ENCODE measurements around the gene PALD1. TPM values are rescaled to one million over a fixed set of nuclear protein-coding genes. Genes with fewer than 3 reads are reported as not detected.

Gene PALD1
- polyA plus RNA-seq, 1 of the 3 experiments (the other 2 are of a cell fraction), result 0.16 TPM

- H3K9ac ChIP-seq, result no peak overlapping the region
- no peaks in the 10 kb centered on the region for H3K79me2 ChIP-seq (ENCODE audit: insufficient read depth)
- 67% methylated on average over 7 of the region's 9 CpGs for WGBS (ENCODE audit: low lambda C conversion rate)
- no peak for DNase-seq
- H2AFZ ChIP-seq (ENCODE audit: low read depth), result no peak overlapping the region
- no peak overlapping the region for H3K4me2 ChIP-seq
- no peak for TF ChIP-seq USF2 (IDR thresholded peaks at IDR 0.05; ENCODE audit: borderline replicate concordance, low read depth, low read length)
- no peak for TF ChIP-seq TCF12 (IDR thresholded peaks at IDR 0.05)
- TF ChIP-seq EZH2phosphoT487 (IDR thresholded peaks at IDR 0.05; ENCODE audit: borderline replicate concordance, low read depth), result no peak
- TF ChIP-seq RCOR1 (IDR thresholded peaks at IDR 0.05; ENCODE audit: low read length), result no peak
- TF ChIP-seq RXRA (IDR thresholded peaks at IDR 0.05; ENCODE audit: borderline replicate concordance, low read depth), result no peak
- TF ChIP-seq GABPA (IDR thresholded peaks at IDR 0.05; ENCODE audit: low read depth), result no peak
- no peak for TF ChIP-seq FOXJ3 (CRISPR knock-in tag; IDR thresholded peaks at IDR 0.05)
- peaks cover 32% of the 10 kb centered on the region; the same call in 1 of the 2 replicates for H3K27me3 ChIP-seq (ENCODE audit: insufficient read depth)
- no peak overlapping the region; a peak in 1 of 4 replicates for H3K4me3 ChIP-seq (ENCODE audit: low read depth in 2 of 2, low read length in 1 of 2)
- ChIA-PET POLR2A (no interaction called here), CTCF (interaction anchor here (1.2 to 2.5 kb wide), 2 partner anchors 19 to 45 kb away, joined by 3 to 12 read pairs; no protein-coding TSS in a partner anchor)
- no peaks in the 10 kb centered on the region for H3K9me3 ChIP-seq
- H3K4me1 ChIP-seq (ENCODE audit: control insufficient read depth in 1 of 2, insufficient read depth in 2 of 2, low read depth in 1 of 2, low read length in 1 of 2), result peaks cover 0 to 55% of the 10 kb centered on the region in 2 experiments; a peak in 1 of 4 replicates
- H3K27ac ChIP-seq (ENCODE audit: low read depth in 2 of 2, low read length in 1 of 2), result peak overlapping the region in 1 of 2 experiments; percentile 58; a peak in 1 of 4 replicates
- no peaks in the 10 kb centered on the region for H3K36me3 ChIP-seq (replicated peaks in 1 of 2; ENCODE audit: control insufficient read depth in 1 of 2, insufficient read depth in 2 of 2, low read length in 1 of 2)
- no peaks in the 10 kb centered on the region for H3K9me2 ChIP-seq
- no peaks in the 10 kb centered on the region for H4K20me1 ChIP-seq (ENCODE audit: insufficient read depth)
- H3F3A ChIP-seq (replicated peaks; ENCODE audit: insufficient read depth), result no peaks in the 10 kb centered on the region
Measured at GRCh38 chr10:70480239-70480861, 1.8 kb downstream of the PALD1 start.

- Histone ChIP-seq H3K4me3 (ENCODE audit: low read depth in 2 of 2, low read length in 1 of 2) (no peak overlapping the region), H4K20me1 (ENCODE audit: insufficient read depth) (no peaks in the 10 kb centered on the region), H3K9ac (no peak overlapping the region), H3K4me1 (ENCODE audit: control insufficient read depth in 1 of 2, insufficient read depth in 2 of 2, low read depth in 1 of 2, low read length in 1 of 2) (peaks cover 0 to 55% of the 10 kb centered on the region in 2 experiments; a peak in 1 of 4 replicates), H3K27ac (ENCODE audit: low read depth in 2 of 2, low read length in 1 of 2) (peak overlapping the region in 1 of 2 experiments; percentile 72; a peak in 1 of 4 replicates), H3K79me2 (ENCODE audit: insufficient read depth) (no peaks in the 10 kb centered on the region), H3K4me2 (no peak overlapping the region), H3K27me3 (ENCODE audit: insufficient read depth) (peaks cover 24% of the 10 kb centered on the region; the same call in 1 of the 2 replicates), H3F3A (replicated peaks; ENCODE audit: insufficient read depth) (no peaks in the 10 kb centered on the region), H3K9me2 (no peaks in the 10 kb centered on the region), H3K36me3 (replicated peaks in 1 of 2; ENCODE audit: control insufficient read depth in 1 of 2, insufficient read depth in 2 of 2, low read length in 1 of 2) (no peaks in the 10 kb centered on the region), H3K9me3 (no peaks in the 10 kb centered on the region), H2AFZ (ENCODE audit: low read depth) (no peak overlapping the region)
- no peak for TF ChIP-seq TEAD4 (IDR thresholded peaks at IDR 0.05; ENCODE audit: borderline replicate concordance, insufficient read depth)
- TF ChIP-seq FOXJ3 (CRISPR knock-in tag; IDR thresholded peaks at IDR 0.05), result no peak
- TF ChIP-seq ELF1 (IDR thresholded peaks at IDR 0.05), result no peak
- no peak for TF ChIP-seq TAF1 (IDR thresholded peaks at IDR 0.05; ENCODE audit: borderline replicate concordance, low read depth, low read length)
- no peak for TF ChIP-seq FOXM1 (IDR thresholded peaks at IDR 0.05; ENCODE audit: low read depth)
- no peak for TF ChIP-seq MEF2A (IDR thresholded peaks at IDR 0.05; ENCODE audit: borderline replicate concordance, low read depth)
- TF ChIP-seq MXI1 (IDR thresholded peaks at IDR 0.05; ENCODE audit: low read depth, low read length), result no peak
- no peak for TF ChIP-seq RAD21 (IDR thresholded peaks at IDR 0.05; ENCODE audit: low read length)
- no peak for TF ChIP-seq MAX (IDR thresholded peaks at IDR 0.05; ENCODE audit: low read depth)
- no peak for TF ChIP-seq SIN3A (IDR thresholded peaks at IDR 0.05; ENCODE audit: borderline replicate concordance, low read depth, low read length)
- TF ChIP-seq CTCF (IDR thresholded peaks at IDR 0.05), result no peak
- no peak for TF ChIP-seq SMC3 (IDR thresholded peaks at IDR 0.05; ENCODE audit: low read depth, low read length)
- no peak for TF ChIP-seq RCOR1 (IDR thresholded peaks at IDR 0.05; ENCODE audit: low read length)
- no peak for TF ChIP-seq TCF12 (IDR thresholded peaks at IDR 0.05)
- TF ChIP-seq REST (IDR thresholded peaks at IDR 0.05; ENCODE audit: low read depth, low read length), result no peak
- ChIA-PET CTCF (interaction anchor here (1.2 to 2.5 kb wide), 2 partner anchors 19 to 45 kb away, joined by 3 to 12 read pairs; no protein-coding TSS in a partner anchor), POLR2A (no interaction called here)
- 97% methylated on average over 5 of the region's 9 CpGs for WGBS (ENCODE audit: low lambda C conversion rate)
- no peak for DNase-seq
Measured at GRCh38 chr10:70481105-70481504, 2.5 kb downstream of the PALD1 start.

Data from SK-N-SH (cell line).